A172 (cell line): ENCODE data around the gene INPP4A. TPM values are rescaled to one million over a fixed set of nuclear protein-coding genes. Genes with fewer than 3 reads are reported as not detected.

Experiments
- DNase-seq: peaks from one replicate; pipeline ENCODE4 v3.0.0-alpha.2; 2015; ENCODE audit warnings: low spot score
- total RNA-seq: library from RNA; depleted of rRNA; stranded (reverse); fragments of >200 nt; shearing (Covaris generic); gene quantifications from 2 replicates; pipeline ENCODE4 v1.2.3, GENCODE V29; 2014

Gene INPP4A
- total RNA-seq, 1 experiment from 2014 or later, result 22.0 TPM

GRCh38 chr2:98563394-98563793 lies 118.7 kb downstream of the INPP4A start:
- DNase-seq, result no peak

- DNase-seq, result no peak
Observed at GRCh38 chr2:98564541-98565132, 120.0 kb downstream of the INPP4A start.

GRCh38 chr2:98565286-98565860 lies 120.7 kb downstream of the INPP4A start:
- no peak for DNase-seq

GRCh38 chr2:98565941-98566340 lies 121.3 kb downstream of the INPP4A start:
- no peak for DNase-seq

GRCh38 chr2:98568161-98568956 lies 123.7 kb downstream of the INPP4A start:
- DNase-seq, result no peak

- peak; percentile 16 for DNase-seq
Observed at GRCh38 chr2:98569197-98569793, 124.6 kb downstream of the INPP4A start.

- DNase-seq, result no peak
Observed at GRCh38 chr2:98569915-98570314, 125.3 kb downstream of the INPP4A start.

- DNase-seq, result no peak
Observed at GRCh38 chr2:98570356-98570755, 125.7 kb downstream of the INPP4A start.

GRCh38 chr2:98571121-98571701 lies 126.6 kb downstream of the INPP4A start:
- no peak for DNase-seq

- no peak for DNase-seq
Observed at GRCh38 chr2:98571796-98572195, 127.1 kb downstream of the INPP4A start.

GRCh38 chr2:98572211-98572610 lies 127.6 kb downstream of the INPP4A start:
- no peak for DNase-seq

GRCh38 chr2:98572676-98573075 lies 128.0 kb downstream of the INPP4A start:
- no peak for DNase-seq

- DNase-seq, result no peak
Observed at GRCh38 chr2:98573426-98573825, 128.8 kb downstream of the INPP4A start.

- DNase-seq, result no peak
Observed at GRCh38 chr2:98576666-98577312, 132.1 kb downstream of the INPP4A start.

- no peak for DNase-seq
Observed at GRCh38 chr2:98577313-98577712, 132.7 kb downstream of the INPP4A start.

- no peak for DNase-seq
Observed at GRCh38 chr2:98578231-98578630, 133.6 kb downstream of the INPP4A start.

GRCh38 chr2:98579926-98580325 lies 135.3 kb downstream of the INPP4A start:
- no peak for DNase-seq

- no peak for DNase-seq
Observed at GRCh38 chr2:98580656-98581284, 136.1 kb downstream of the INPP4A start.

- DNase-seq, result no peak
Observed at GRCh38 chr2:98582523-98582922, 137.9 kb downstream of the INPP4A start.

GRCh38 chr2:98583276-98583675 lies 138.6 kb downstream of the INPP4A start:
- DNase-seq, result no peak
